Measurements from ENCODE around the gene CLN6.
"Not testable (repeated sequence)": the region's sequence is repeated elsewhere in the genome, so short reads cannot be mapped to it uniquely, and the experiment has no call there.

CLN6 gene

DNA sequence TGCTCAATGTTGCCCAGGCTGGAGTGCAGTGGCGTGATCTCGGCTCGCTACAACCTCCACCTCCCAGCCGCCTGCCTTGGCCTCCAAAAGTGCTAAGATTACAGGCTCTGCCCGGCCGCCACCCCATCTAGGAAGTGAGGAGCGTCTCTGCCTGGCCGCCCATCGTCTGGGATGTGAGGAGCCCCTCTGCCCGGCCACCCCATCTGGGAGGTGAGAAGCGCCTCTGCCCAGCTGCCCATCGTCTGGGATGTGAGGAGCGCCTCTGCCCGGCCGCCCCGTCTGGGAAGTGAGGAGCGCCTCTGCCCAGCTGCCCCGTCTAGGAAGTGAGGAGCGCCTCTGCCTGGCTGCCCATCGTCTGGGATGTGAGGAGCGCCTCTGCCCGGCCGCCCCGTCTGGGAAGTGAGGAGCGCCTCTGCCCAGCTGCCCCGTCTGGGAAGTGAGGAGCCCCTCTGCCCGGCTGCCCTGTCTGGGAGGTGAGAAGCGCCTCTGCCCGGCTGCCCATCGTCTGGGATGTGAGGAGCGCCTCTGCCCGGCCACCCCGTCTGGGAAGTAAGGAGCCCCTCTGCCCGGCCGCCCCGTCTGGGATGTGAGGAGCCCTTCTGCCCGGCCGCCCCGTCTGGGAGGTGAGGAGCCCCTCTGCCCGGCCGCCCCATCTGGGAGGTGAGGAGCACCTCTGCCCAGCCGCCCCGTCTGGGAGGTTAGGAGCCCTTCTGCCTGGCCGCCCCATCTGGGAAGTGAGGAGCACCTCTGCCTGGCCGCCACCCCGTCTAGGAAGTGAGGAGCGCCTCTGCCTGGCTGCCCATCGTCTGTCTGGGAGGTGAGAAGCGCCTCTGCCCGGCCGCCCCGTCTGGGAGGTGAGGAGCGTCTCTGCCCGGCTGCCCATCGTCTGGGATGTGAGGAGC, 7.7 kb downstream of the CLN6 start:
- not testable (repeated sequence) for DNase-seq

DNA sequence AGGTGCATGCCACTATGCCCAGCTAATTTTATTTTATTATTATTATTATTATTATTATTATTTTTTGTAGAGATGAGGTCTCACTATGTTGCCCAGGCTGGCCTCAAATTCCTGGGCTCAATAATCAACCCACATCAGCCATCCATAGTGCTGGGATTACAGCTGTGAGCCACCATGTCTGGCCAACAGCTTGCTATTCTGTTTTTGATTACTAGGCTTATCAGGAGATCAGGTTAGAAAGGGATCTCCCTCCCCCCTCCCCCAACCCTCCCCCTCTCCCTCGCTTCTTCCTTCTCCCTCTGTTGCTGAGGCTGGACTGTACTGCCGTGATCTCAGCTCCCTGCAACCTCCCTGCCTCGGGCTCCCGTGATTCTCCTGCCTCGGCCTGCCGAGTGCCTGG, 8.6 kb downstream of the CLN6 start:
- no peak for DNase-seq

DNA sequence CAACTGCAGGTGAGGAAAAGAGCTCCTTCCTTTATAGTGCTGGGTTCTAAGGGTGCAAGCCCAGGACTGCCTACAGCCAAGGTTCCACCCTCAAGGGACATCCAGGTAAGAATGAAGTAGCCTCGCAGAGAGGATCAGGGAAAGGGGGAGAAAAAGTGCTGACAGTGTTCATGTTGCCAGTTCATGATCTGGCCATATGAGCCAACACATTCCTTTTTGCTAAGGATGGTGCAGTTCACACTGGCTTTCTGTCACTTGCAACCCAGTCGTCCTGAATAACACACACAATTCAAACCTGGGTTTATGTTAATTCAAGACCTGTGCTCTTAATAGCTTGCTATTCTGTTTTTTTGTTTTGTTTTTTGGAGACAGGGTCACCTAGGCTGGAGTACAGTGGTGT, 9.0 kb downstream of the CLN6 start:
- no peak for DNase-seq

DNA sequence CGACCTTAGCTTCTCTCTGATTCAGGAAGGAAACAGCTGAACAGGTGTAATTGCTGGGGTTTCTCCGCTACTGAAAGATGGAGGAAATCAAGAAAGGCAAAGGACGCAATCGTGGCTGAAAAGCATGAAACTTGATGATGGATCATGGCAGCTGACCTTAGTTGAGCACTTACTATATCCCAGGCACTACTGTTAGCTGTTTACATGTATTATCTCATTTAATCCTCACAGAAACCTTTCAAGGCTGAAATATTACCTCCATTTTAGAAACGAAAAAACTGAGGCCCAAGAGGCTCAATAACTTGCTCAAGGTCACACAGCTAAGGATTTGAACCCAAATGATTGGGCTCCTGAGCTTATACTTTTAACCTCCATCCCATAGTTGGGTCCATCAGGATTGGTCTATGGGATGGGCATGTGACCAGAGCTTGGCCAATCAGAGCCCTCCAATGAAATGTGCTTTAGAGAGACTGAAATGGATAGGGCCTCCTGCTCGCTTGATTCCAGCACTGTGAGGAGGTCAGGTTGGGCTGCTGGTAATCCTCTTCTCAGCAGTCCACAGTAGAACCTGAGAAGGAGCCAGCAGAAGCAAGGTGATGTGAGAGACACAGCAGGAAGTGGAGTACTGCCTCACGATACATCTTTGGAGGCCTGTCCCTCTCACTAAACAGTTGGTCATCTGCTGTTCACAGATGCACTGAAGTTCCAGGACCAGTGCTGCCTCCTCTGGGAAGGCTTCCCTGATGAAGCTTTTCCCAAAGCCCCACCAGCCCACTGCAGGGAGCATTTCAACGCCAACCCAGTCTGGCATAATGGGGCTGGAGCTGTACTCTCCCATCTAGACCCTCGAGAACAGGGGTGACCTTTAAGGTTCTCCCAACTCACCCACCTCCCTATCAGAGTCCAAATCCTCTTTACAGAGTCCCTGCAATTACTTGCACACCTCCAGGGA, 10.4 kb downstream of the CLN6 start:
- no peak for DNase-seq

DNA sequence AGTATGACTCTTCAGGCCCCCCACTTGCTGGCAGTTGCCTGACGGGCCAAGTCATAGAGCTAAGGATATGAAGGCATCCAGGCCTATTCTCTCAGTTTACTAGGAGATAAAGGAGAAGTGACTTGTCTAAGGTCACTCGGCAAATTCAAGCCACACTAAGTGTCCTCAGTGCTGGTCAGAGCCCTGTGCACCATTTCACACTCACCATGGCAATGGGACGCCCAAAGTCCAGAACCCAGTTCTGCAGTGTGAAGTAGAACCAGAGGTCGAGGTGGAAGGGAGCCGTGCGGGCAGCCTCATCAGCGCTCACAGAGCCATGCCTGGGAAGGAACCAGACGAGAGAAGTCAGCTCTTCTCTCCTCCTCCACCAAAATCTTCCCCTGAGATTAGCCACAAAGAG, 11.2 kb downstream of the CLN6 start:
- DNase-seq = no peak

DNA sequence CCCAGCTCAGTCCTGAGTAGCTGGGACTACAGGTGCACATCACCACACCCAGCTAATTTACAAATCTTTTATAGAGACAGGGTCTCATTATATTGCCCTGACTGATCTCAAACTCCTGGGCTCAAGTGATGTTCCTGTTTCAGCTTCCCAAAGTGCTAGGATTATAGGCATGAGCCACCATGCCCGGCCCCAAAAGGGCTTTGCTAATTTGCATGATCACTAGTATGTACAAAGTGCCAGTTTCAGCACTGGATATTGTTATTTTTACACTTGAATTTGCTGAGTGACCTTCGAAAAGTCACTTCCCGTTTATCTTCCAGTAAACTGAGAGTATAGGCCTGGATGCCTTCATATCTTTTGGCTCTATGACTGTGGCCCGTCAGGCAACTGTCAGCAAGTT, 12.2 kb downstream of the CLN6 start:
- DNase-seq = no peak

DNA sequence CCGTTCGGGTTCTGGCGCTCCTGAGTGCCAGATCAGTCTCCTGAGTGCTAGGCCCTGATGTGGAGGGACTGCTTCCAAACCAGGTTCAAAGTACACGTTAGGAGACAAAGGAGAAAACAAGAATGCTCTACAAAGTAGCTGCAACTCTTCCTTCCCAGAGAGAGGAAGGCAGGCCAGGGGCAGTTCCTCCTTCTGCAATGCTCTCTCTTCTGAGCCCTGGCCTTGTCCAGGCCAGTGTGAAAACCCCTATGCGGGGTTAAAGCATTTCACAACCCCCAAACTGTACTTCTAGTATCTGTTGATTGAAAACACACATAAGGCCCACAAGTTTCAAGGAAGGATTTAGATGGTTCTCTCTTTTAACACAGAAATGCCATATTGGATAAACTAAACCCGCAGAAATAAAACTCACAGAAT, 14.7 kb downstream of the CLN6 start:
- DNase-seq = no peak

DNA sequence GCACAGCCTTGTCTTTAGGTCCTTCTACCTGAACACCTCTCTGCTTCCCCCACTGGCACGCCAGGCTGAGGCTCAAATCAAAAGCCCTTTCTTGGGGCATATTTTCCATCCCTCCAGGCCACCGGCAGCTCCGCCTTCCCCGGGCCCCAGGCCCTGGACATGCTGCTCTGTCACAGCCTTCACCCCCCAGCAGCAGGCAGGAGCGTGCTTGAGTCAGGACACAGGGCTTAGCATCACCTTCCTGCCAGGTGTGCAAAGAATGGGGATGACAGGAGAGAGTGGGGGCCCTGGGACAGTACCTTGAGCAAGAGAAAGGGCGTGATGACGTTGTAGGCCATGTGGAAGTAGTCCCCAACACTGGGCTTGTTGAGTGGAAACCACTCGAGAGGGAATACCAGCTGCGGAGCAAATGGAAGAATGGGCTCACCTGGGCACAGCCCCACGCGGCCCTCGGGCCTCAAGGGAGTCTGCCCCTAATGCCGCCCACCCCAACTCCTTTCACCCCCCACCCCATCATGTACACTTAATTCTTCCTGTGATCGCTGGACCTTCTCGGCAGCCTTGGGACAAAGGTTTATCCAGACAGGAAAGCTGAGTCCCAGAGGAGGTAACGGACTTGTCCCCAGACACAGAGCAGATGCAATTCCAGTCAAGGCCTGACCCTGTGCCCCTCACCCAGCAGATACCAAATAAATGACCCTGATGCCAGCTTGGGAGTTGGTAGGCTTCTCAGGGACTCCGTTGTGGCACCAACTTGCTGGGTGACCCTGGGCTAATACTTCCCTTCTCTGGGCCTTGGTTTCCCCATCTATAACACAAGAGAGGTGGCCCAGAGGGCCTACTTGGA, 15.3 kb downstream of the CLN6 start:
- DNase-seq = no peak

DNA sequence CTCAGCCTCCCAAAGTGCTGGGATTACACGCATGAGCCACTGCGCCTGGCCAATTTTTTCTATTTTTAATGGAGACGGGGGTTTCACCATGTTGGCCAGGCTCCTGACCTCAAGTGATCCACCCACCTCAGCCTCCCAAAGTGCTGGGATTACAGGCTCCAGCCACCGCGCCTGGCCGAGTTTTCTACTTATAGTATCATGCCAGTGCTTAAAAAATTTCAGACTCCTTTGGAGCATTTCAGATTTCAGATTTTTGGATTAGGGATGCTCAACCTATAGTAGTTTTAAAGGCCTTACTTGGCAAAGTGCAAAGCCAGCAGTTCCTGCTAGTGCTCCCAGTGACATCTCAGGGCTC, 16.1 kb downstream of the CLN6 start:
- not testable (repeated sequence) for DNase-seq

DNA sequence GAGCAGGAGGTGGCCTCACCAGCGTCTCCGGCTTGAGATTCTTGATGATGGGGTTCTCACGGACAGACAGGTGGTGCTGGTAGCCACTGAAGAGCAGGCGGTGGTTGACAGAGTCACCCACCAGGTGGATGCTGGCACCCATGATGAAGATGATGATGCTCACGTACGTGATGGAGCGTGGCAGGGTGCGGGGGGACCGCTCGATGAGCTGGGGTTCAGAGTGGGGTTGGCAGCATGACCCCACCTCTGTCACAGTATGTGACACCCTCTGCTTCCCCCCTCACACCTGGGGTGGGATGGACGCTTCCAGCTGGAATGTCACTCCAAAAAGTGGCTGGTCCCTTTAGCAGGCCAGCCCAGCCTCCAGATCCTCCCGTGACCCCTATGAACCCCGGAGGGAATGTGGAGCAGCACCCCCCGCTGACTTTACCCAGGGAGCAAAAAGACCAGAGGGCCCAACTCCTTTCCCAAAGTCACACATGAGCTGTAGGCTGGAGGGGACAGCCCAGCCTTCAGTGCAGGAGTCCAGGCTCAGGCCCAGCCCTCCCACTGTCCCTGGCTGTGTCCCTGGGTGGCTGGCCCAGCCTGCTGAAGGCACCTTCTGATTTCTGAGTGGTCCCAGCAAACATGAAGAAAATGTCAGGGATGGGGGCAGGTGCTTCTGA, 17.7 kb downstream of the CLN6 start:
- no peak for DNase-seq

DNA sequence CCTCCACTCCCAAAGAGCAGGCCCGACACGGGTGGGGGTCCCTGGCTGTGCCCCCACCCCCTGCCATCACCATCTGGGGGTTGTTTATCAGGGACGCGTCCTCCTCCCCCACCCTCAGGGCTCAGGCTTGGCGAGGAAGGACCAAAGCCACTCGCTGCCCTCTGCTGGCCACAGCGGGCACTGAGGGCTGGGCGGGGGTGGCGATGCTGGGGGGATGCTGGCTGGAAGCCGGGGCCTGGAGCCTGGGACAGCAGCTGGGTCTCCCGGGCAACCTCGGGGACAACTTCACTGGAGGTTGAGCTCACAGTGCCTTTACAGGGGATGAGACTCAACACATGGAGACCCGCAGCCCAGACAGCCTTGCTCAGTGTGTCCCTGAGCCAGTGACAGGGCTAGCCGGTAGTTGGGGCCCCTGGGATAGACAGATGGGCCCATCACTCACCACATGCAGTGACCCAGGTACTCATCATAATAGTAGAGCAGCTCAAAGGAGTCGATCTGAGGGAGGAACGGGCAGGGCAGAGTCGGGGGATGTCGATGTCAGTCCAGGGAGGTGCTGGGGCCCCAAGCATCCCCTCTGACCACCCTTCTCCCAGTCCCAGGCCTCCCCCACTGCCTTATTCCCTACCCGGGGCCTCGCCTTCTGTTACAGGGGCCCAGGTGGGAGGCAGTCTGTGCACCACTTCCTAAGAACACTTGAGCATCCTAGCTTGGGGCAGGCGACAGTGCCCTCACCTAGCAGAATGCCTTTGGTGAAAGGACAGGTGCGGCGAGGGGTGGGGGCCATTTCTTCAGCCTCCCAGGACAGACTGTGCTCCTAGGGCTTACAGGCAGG, 18.5 kb downstream of the CLN6 start:
- DNase-seq = no peak

DNA sequence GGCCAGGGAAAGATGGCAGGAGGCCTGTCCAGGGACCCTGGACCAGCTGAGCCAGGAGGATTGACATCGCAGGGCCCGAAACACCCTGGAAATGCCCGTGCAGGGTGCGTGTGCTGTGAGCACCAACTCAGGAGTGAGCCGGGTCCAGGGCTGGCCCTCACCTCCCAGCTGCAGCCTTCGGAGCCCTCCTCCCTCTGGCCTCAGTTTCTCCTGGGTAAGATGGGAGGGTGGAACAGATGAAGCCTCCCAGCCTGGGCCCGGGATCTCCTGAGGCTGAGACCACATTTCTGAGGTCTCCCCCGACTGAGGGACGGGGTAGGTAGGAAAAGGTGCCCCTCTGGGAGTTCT, 19.1 kb downstream of the CLN6 start:
- DNase-seq = no peak

DNA sequence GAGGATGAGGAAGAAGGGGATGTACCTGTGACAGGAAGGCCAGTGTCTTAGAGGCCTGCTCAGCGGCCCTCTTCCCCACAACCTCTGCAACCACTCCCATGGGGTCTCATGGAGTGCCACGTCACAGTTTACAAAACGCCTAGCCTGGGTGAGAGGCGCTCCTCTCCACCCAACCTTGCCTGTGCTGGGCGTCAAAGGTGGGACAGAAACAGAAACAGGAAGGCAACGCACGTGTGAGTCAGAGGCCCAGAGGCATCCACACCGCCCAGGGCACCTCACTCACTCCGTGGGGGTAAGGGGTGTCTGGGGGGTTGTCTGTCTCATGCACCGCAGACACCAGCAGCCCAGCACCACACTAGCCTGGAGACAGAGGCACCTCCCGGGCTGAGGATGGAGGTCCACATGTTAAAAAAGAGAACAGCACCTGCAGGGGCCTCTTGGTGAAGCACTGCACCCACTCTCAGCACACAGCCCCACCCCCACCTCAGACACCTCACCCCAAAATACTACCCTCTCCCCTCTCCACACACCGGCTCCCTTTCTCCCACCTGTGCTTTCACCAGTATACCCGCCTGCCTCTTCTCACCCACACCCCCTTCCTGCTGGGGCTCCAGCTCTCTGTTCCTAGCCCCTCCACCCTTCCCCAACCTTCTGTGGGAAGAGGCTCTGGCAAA, 19.7 kb downstream of the CLN6 start:
- no peak for DNase-seq

DNA sequence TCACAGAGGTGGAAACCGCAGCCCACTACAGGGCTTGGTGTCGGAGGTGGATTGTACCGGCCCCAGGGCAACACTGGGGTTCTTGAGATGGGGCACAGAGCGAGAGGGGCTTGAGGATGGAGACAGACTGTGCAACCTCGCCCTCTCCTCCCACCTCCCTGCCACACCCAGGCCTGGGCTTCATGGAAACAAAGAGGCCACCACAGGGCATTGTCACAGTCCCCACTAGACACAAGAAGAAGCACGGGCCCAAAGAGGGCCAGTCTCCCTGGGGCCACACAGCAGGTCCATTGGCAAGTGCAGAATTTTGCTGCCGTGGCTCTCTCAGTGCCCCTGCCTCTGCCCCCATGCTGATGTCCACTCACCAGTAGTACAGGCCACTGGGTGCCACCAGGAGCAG, 20.3 kb downstream of the CLN6 start:
- no peak for DNase-seq

DNA sequence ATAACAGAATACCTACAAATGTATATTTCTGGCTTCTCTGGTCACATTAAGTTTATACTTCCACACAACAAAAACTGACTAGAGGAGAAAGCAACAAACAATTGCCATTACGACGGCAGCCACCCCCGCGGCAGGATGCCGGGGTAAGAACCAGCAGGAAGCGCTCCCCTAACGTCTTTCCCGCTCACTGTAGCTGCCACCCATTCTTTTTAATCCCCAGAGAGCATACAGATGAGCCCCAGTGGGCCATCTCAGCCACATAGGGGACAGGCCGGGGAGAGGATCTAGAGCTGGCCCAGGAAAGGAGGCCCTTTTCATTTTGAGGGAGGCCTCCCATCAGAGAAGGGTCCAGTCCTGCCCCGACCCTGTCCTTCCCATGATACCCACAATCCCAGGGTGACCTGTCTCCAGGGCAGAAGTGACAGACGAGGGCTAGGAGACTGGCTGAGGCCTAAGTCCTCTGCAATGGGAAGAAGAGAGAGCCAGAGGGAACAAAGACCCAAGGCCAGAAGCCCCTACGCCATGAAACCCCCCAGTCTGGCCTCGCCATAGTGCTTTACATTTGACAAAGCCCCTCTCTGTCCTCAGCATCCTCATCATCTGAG, 20.8 kb downstream of the CLN6 start:
- no peak for DNase-seq

DNA sequence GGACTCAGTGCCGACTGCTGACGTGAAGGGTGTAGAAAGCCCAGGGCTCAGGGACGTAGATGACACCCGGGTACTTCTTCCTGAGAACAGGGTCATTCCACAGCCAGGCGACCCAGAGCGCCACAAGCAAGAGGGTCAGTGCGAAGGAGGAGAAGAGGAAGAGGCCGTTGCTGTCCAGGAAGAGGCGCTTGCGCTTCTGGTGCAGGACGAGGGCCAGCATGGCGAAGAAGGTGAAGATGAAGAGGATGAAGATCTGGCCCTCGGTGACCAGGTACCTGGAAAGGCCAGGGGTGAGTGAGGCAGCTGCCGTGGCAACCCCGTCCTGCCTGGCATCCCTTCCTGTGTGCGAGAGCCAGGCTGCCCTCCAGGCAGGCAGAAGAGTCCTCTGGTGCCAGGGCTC, 21.4 kb downstream of the CLN6 start:
- DNase-seq = no peak

DNA sequence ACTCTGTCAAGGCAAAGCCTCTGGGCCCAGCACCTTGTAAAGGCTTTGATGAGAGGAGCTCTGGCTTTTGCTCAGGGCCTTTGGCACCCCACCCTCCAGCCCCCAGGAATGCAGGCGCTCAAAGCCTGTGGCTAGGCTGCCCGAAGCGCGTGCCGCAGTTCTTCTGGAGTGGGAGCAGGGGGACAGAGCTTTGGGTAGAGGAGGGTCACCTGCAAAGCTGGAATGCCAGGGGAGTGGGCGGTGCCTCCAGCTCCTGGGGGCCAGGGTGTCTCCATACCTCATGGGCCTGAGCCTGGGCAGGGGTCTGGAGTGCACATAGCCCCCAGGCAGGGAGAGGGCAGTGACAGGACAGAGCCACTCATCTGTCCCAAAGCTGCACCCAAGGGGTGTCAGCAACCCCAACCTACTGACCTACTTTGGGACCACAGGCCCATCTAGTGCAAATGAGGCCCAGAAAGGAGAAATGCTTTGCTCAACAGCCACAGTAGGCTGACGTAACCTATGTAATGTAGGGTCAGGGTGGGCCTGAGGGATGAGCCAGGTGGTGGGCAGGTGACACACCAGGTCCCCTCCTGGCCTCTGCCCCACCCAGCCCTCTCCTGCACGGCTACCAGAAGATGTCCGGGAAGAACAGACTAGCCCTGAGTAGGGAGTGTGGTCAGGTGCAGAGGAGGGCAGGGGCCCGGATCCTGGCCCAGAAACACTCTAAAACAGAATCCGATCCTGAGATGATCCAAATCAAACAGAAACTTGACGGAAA, 22.2 kb downstream of the CLN6 start:
- DNase-seq = no peak

DNA sequence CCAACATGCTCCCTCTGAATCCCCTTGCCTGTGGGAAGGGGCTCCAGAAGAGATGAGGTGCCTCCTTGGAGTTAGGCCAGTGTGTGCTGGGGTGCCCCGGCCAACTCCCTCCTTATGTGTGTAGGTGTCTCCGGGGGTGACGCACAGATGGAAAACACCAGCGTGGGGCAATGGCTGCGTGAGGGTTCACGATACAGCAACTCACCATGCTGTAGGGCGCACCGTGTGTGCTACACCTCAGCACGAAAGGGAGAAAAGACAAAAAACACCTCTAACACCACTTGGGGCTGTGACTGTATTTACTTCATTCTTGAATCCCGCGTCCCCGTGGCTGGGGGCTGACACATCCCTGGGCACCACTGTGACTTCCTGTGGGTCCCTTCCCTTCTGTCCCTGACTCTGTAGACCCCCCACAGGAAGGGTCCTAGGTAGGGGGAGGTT, 22.8 kb downstream of the CLN6 start:
- no peak for DNase-seq

DNA sequence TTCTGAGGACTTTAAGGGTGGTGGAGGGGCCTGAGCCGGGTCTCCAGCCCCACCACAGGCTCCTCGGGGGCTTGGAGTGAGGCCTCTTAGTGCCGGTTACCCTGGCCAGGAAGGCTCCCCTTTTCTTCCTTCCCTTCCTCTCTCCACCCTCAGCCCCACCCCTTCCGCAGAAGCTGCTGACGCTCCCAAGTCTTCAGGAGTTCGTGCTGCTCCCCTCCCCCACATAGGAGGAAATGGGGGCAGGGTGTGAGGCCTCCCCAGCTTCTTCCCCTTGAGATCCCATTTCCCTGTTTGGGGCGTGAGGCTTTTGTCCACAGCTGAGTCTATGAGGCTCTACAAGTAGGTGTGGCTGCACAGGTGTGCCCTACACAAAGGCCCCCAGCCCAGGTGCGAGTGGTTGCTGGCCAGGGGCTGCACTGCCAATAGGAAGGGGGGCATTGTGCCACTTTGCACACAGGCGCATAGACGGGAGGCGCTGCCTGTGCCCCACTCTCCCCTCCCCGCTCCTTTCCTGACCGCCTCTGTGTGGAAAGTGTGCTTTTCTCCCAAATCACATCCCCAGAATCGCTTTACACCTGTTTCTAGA, 23.5 kb downstream of the CLN6 start:
- DNase-seq = no peak

Data from NCI-H1105 (cell line).